Prostate gland (tissue), 2 donors: ENCODE measurements around the gene LRRN4.

Experiments used
- POLR2A ChIP-seq: fragments of 450-650 bp; IDR thresholded peaks from one replicate; pipeline ENCODE4 v1.6.1; 2016; ENCODE audit warnings: antibody characterized with exemption, mild to moderate bottlenecking
- POLR2AphosphoS5 ChIP-seq: sonication (generic); formaldehyde crosslinking; IDR thresholded peaks from one replicate; pipeline ENCODE4 v1.6.1; 2017; ENCODE audit warnings: antibody characterized with exemption
- TF ChIP-seq, protein P1 (sequence below), 4 experiments: fragments of 200-600 bp in 2 of 4; fragments of 450-650 bp in 2 of 4; sonication (generic) in 2 of 4; IDR thresholded peaks; 1 replicate in 3 of 4; 2 replicates in 1 of 4; pipeline ENCODE4 v1.5.1; 2016 to 2019; ENCODE audit warnings: antibody characterized with exemption in 4 of 4, mild to moderate bottlenecking in 2 of 4, moderate library complexity in 2 of 4

DNA sequence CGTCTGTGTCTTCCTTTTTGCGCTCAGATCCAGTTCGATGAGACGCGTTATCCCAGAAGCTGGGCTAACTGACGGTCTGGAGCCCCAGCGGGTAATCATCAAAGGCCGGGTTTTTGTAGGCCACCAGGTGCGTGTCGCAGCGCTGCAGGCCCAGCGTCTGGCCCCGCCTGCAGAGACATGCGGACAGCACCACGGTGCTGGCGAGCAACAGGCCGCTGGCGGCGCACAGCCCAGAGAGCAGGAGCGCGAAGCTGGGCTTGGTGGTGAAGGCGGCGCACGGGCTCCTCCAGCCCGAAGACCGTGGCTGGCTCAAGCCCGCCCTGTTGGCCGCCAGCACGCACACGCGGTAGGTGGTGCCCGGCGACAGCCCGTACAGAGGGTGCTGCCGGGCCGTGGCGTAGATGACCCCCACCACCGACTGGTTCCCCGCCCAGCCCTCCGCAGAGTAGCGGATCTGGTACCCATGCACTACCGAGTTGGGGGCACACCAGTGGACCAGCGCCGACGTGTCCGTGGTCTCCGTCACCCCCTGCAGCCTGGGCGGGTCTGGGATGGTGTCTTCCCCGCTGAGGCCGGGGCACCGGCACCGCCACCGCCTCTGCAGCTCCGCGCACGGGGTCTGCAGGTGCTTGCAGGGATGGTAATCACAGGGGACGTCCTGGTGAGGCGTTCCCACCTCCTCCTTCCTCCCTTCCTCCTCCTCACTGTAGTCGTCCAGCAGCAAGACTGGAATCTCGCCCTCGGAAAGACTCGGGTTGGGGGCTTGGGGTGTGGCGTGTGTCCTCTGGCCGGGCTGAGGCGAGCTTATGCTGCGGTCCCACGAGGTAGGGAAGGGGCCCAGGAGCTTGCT lies 12.7 kb downstream of the LRRN4 start:
- TF ChIP-seq POLR2AphosphoS5 (no peak), POLR2A (no peak)
- TF ChIP-seq, protein P1, sequence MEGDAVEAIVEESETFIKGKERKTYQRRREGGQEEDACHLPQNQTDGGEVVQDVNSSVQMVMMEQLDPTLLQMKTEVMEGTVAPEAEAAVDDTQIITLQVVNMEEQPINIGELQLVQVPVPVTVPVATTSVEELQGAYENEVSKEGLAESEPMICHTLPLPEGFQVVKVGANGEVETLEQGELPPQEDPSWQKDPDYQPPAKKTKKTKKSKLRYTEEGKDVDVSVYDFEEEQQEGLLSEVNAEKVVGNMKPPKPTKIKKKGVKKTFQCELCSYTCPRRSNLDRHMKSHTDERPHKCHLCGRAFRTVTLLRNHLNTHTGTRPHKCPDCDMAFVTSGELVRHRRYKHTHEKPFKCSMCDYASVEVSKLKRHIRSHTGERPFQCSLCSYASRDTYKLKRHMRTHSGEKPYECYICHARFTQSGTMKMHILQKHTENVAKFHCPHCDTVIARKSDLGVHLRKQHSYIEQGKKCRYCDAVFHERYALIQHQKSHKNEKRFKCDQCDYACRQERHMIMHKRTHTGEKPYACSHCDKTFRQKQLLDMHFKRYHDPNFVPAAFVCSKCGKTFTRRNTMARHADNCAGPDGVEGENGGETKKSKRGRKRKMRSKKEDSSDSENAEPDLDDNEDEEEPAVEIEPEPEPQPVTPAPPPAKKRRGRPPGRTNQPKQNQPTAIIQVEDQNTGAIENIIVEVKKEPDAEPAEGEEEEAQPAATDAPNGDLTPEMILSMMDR (IDR thresholded peaks at IDR 0.05), result no peak
